ENCODE results near the gene IL15.

Gene IL15

DNA sequence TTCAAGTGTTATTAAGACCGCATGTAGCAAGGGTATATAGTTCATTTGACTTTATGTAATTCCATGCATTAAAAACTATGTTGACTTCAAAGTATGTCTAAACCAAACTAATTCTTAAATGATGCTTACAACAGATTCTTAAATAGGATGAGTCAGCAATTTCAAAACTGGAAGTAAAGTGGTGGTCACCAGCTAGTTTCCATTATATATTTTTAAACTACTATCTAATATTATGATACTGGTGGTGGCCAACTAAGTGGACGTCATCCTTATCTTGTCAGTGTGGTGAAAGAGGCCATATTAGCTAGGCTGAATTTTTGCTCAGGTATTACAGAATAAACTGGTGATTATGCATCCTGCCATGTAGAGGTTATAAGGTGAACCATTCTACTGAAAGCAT lies 1.2 kb downstream of the IL15 start:
- TF ChIP-seq, protein P1, sequence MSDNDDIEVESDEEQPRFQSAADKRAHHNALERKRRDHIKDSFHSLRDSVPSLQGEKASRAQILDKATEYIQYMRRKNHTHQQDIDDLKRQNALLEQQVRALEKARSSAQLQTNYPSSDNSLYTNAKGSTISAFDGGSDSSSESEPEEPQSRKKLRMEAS (IDR thresholded peaks at IDR 0.05), result no peak
- TF ChIP-seq EGR1 (IDR thresholded peaks at IDR 0.05) (no peak), FOXM1 (IDR thresholded peaks at IDR 0.05; ENCODE audit: borderline replicate concordance, low read depth) (no peak), YY1 (IDR thresholded peaks at IDR 0.05; ENCODE audit: low read depth) (no peak), CREB1 (IDR thresholded peaks at IDR 0.05; ENCODE audit: low read depth) (no peak), NFIC (IDR thresholded peaks at IDR 0.05) (no peak), EP300 (IDR thresholded peaks at IDR 0.05; ENCODE audit: borderline replicate concordance) (no peak), TAF1 (IDR thresholded peaks at IDR 0.05; ENCODE audit: low read depth) (no peak), CEBPB (IDR thresholded peaks at IDR 0.05) (no peak), ZBTB7A (IDR thresholded peaks at IDR 0.05; ENCODE audit: low read depth) (no peak), RAD21 (IDR thresholded peaks at IDR 0.05; ENCODE audit: low read depth) (no peak), TEAD4 (IDR thresholded peaks at IDR 0.05) (no peak)
- TF ChIP-seq, protein P2, sequence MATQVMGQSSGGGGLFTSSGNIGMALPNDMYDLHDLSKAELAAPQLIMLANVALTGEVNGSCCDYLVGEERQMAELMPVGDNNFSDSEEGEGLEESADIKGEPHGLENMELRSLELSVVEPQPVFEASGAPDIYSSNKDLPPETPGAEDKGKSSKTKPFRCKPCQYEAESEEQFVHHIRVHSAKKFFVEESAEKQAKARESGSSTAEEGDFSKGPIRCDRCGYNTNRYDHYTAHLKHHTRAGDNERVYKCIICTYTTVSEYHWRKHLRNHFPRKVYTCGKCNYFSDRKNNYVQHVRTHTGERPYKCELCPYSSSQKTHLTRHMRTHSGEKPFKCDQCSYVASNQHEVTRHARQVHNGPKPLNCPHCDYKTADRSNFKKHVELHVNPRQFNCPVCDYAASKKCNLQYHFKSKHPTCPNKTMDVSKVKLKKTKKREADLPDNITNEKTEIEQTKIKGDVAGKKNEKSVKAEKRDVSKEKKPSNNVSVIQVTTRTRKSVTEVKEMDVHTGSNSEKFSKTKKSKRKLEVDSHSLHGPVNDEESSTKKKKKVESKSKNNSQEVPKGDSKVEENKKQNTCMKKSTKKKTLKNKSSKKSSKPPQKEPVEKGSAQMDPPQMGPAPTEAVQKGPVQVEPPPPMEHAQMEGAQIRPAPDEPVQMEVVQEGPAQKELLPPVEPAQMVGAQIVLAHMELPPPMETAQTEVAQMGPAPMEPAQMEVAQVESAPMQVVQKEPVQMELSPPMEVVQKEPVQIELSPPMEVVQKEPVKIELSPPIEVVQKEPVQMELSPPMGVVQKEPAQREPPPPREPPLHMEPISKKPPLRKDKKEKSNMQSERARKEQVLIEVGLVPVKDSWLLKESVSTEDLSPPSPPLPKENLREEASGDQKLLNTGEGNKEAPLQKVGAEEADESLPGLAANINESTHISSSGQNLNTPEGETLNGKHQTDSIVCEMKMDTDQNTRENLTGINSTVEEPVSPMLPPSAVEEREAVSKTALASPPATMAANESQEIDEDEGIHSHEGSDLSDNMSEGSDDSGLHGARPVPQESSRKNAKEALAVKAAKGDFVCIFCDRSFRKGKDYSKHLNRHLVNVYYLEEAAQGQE (IDR thresholded peaks at IDR 0.05; ENCODE audit: low read depth), result no peak
- TF ChIP-seq, protein P3, sequence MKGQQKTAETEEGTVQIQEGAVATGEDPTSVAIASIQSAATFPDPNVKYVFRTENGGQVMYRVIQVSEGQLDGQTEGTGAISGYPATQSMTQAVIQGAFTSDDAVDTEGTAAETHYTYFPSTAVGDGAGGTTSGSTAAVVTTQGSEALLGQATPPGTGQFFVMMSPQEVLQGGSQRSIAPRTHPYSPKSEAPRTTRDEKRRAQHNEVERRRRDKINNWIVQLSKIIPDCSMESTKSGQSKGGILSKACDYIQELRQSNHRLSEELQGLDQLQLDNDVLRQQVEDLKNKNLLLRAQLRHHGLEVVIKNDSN (IDR thresholded peaks at IDR 0.05), result no peak

DNA sequence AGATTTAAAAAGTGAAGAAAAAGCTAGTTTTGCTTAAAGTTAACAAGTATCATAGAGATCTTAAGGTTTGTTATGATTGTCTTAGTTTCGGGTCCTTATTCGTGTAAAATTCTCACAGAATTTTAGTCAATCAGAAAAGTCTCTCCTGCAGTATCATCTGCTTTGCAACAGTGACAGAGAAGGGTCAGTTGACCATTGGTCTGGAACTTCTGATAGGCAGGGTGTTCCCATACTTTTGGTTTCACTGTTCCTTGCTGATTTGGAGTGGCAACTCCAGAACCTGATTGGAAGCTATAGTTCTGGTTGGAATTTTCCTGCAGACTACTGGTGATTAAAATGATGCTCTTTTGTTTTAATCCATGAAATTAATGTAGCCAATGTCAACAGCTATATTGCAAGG lies 1.8 kb downstream of the IL15 start:
- TF ChIP-seq FOXM1 (IDR thresholded peaks at IDR 0.05; ENCODE audit: borderline replicate concordance, low read depth), result no peak
- TF ChIP-seq NFIC (IDR thresholded peaks at IDR 0.05), result no peak
- TF ChIP-seq, protein P3 (IDR thresholded peaks at IDR 0.05), result no peak
- TF ChIP-seq TCF12 (IDR thresholded peaks at IDR 0.05; ENCODE audit: low read depth), result no peak
- TF ChIP-seq, protein P2 (IDR thresholded peaks at IDR 0.05; ENCODE audit: low read depth), result no peak
- TF ChIP-seq TAF1 (IDR thresholded peaks at IDR 0.05; ENCODE audit: low read depth), result no peak
- TF ChIP-seq EP300 (IDR thresholded peaks at IDR 0.05; ENCODE audit: borderline replicate concordance), result no peak
- no peak for TF ChIP-seq CEBPB (IDR thresholded peaks at IDR 0.05)
- TF ChIP-seq, protein P1 (IDR thresholded peaks at IDR 0.05), result no peak
- no peak for TF ChIP-seq CREB1 (IDR thresholded peaks at IDR 0.05; ENCODE audit: low read depth)
- no peak for TF ChIP-seq TEAD4 (IDR thresholded peaks at IDR 0.05)
- TF ChIP-seq RAD21 (IDR thresholded peaks at IDR 0.05; ENCODE audit: low read depth), result no peak
- no peak for TF ChIP-seq ZBTB7A (IDR thresholded peaks at IDR 0.05; ENCODE audit: low read depth)

DNA sequence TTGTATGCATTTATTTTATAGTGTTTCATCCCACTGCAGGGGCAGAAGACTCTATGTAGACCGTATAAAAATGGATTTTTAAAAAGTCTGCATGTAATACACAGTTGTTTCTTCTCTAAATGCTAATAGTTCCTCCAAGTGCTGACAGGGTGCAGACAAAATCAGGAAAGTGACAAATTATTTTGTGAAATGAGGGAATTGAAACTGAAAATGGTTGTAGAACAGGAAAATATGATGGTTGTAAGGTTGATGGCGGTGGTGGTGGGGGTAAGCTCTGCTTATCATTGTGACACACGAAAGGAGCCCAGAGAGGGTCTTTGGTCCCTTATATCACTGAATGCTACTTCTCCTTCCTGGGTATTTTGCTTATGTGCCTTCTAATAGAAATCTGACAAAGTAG lies 4.3 kb downstream of the IL15 start:
- TF ChIP-seq, protein P1 (IDR thresholded peaks at IDR 0.05), result no peak
- TF ChIP-seq TAF1 (IDR thresholded peaks at IDR 0.05; ENCODE audit: low read depth), result no peak
- TF ChIP-seq TEAD4 (IDR thresholded peaks at IDR 0.05), result no peak

DNA sequence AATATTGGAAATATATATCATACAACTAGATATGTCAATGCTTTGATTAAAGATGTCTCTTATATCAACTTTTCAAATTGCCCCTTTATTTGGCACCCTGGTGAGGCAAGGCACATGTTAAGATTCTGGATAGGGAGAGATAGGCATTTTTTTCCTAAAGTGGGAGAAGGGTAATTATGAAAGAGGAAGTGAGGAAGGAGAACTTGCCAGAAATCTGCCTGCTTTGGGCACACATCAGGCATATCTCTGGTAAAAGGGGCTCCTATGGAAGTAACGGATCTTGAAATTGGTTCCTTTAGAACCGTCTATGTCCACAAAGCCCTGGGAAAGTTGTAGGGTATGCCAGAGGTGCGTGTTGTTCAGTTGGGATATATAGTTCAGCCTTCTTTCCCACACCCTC lies 5.7 kb downstream of the IL15 start:
- TF ChIP-seq CREB1 (IDR thresholded peaks at IDR 0.05; ENCODE audit: low read depth) (no peak), NFIC (IDR thresholded peaks at IDR 0.05) (no peak), RAD21 (IDR thresholded peaks at IDR 0.05; ENCODE audit: low read depth) (no peak), EP300 (IDR thresholded peaks at IDR 0.05; ENCODE audit: borderline replicate concordance) (no peak), YY1 (IDR thresholded peaks at IDR 0.05; ENCODE audit: low read depth) (no peak), ZBTB7A (IDR thresholded peaks at IDR 0.05; ENCODE audit: low read depth) (no peak), TCF12 (IDR thresholded peaks at IDR 0.05; ENCODE audit: low read depth) (no peak), FOXM1 (IDR thresholded peaks at IDR 0.05; ENCODE audit: borderline replicate concordance, low read depth) (no peak), TAF1 (IDR thresholded peaks at IDR 0.05; ENCODE audit: low read depth) (no peak), EGR1 (IDR thresholded peaks at IDR 0.05) (no peak), CEBPB (IDR thresholded peaks at IDR 0.05) (no peak), TEAD4 (IDR thresholded peaks at IDR 0.05) (no peak)
- TF ChIP-seq, protein P3 (IDR thresholded peaks at IDR 0.05), result no peak
- TF ChIP-seq, protein P1 (IDR thresholded peaks at IDR 0.05), result no peak
- TF ChIP-seq, protein P2 (IDR thresholded peaks at IDR 0.05; ENCODE audit: low read depth), result no peak
